ENCODE results near the gene GSG1.
A peak's percentile ranks its signal among the peaks of the same experiment; 100 is the strongest.
"Not testable (repeated sequence)": the region's sequence is repeated elsewhere in the genome, so short reads cannot be mapped to it uniquely, and the experiment has no call there.

Gene GSG1

GRCh38 chr12:13049816-13050215 lies 53.7 kb downstream of the GSG1 start:
- DNase-seq: no peak

GRCh38 chr12:13046964-13047363 lies 56.5 kb downstream of the GSG1 start:
- no peak for DNase-seq

- DNase-seq: no peak
Observed at GRCh38 chr12:13045816-13046215, 57.7 kb downstream of the GSG1 start.

GRCh38 chr12:13044906-13045299 lies 58.6 kb downstream of the GSG1 start:
- DNase-seq: no peak

GRCh38 chr12:13044002-13044905 lies 59.2 kb downstream of the GSG1 start, which contains the start of gene FAM234B:
TSS of gene FAM234B (plus strand) at chr12:13044381. CDS start at chr12:13044404, 23 bp downstream.
- DNase-seq: peak; percentile 86

- DNase-seq: no peak
Observed at GRCh38 chr12:13042666-13043230, 60.7 kb downstream of the GSG1 start.

- no peak for DNase-seq
Observed at GRCh38 chr12:13041224-13041623, 62.2 kb downstream of the GSG1 start.

- DNase-seq: no peak
Observed at GRCh38 chr12:13039328-13039956, 64.0 kb downstream of the GSG1 start.

GRCh38 chr12:13038491-13039161 lies 64.8 kb downstream of the GSG1 start:
- no peak for DNase-seq

- no peak for DNase-seq
Observed at GRCh38 chr12:13036881-13037280, 66.6 kb downstream of the GSG1 start.

GRCh38 chr12:13035335-13035734 lies 68.1 kb downstream of the GSG1 start:
- not testable (repeated sequence) for DNase-seq
